Ascending aorta (tissue), 2 donors: ENCODE measurements around the gene NCOA1. TPM values are rescaled to one million over a fixed set of nuclear protein-coding genes. Genes with fewer than 3 reads are reported as not detected.
"Not testable (repeated sequence)": the region's sequence is repeated elsewhere in the genome, so short reads cannot be mapped to it uniquely, and the experiment has no call there.

Experiments
- DNase-seq, 2 donors: peaks; one replicate each; pipeline ENCODE4 v3.0.0-alpha.2; 2019; ENCODE audit warnings: low spot score in 2 of 2
- H3K27ac ChIP-seq, 2 donors: fragments of 200-600 bp; sonication (generic); one replicate each; pipeline ENCODE4 v1.5.1; 2016 to 2017; ENCODE audit warnings: mild to moderate bottlenecking in 1 of 2
- H3K27me3 ChIP-seq: fragments of 200-600 bp; sonication (generic); one replicate; pipeline ENCODE4 v1.5.1; 2017
- H3K36me3 ChIP-seq, 2 donors: fragments of 200-600 bp; sonication (generic); one replicate each; pipeline ENCODE4 v1.5.1; 2016
- H3K4me1 ChIP-seq, 2 donors: fragments of 200-600 bp; sonication (generic); one replicate each; pipeline ENCODE4 v1.5.1; 2016 to 2017; ENCODE audit warnings: mild to moderate bottlenecking in 1 of 2
- H3K4me3 ChIP-seq, 2 donors: fragments of 200-600 bp; sonication (generic); one replicate each; pipeline ENCODE4 v1.5.1; 2016 to 2017; ENCODE audit warnings: mild to moderate bottlenecking in 1 of 2
- H3K9me3 ChIP-seq, 2 donors: fragments of 200-600 bp; sonication (generic); one replicate each; pipeline ENCODE4 v1.5.1; 2016
- intact Hi-C: fragments of 100-400 bp; cut with DNase I; formaldehyde crosslinking; loops from one replicate; pipeline ENCODE4 v1.15.1; 2023
- total RNA-seq: library from RNA; depleted of rRNA; stranded (reverse); fragments of >200 nt; gene quantifications from one replicate; pipeline ENCODE4 v1.1.0, GENCODE V29; 2016
- TF ChIP-seq, protein P1 (sequence below), 3 experiments: fragments of 200-600 bp in 2 of 3; fragments of 450-650 bp in 1 of 3; sonication (generic) in 2 of 3; IDR thresholded peaks; one replicate each; pipeline ENCODE4 v1.5.1; 2016 to 2019; ENCODE audit warnings: antibody characterized with exemption in 3 of 3, mild to moderate bottlenecking in 1 of 3, moderate library complexity in 1 of 3

Gene NCOA1
- total RNA-seq, 1 donor from 2014 or later, result 19.3 TPM

DNA sequence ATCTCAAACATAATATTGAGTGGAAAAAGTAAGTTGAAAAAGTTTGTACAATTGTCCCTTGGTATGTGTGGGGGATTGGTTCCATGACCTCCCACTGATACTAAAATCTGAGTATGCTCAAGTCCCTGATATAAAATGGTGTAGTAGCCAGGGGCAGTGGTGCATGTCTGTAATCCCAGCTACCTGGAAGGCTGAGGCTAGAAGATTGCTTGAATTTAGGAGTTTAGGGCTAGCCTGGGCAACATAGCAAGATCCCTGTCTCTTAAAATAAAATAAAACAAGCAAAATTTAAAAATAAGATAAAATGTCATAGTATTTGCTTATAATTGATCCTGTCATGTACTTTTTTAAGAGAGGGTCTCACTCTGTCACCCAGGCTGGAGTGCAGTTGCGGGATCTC, 180.2 kb downstream of the NCOA1 start:
- Histone ChIP-seq H3K27ac (no peak overlapping the region), H3K4me3 (no peak overlapping the region), H3K27me3 (no peaks in the 10 kb centered on the region), H3K9me3 (no peaks in the 10 kb centered on the region), H3K36me3 (peaks cover 3 to 13% of the 10 kb centered on the region in 2 donors), H3K4me1 (no peaks in the 10 kb centered on the region)
- TF ChIP-seq, protein P1, sequence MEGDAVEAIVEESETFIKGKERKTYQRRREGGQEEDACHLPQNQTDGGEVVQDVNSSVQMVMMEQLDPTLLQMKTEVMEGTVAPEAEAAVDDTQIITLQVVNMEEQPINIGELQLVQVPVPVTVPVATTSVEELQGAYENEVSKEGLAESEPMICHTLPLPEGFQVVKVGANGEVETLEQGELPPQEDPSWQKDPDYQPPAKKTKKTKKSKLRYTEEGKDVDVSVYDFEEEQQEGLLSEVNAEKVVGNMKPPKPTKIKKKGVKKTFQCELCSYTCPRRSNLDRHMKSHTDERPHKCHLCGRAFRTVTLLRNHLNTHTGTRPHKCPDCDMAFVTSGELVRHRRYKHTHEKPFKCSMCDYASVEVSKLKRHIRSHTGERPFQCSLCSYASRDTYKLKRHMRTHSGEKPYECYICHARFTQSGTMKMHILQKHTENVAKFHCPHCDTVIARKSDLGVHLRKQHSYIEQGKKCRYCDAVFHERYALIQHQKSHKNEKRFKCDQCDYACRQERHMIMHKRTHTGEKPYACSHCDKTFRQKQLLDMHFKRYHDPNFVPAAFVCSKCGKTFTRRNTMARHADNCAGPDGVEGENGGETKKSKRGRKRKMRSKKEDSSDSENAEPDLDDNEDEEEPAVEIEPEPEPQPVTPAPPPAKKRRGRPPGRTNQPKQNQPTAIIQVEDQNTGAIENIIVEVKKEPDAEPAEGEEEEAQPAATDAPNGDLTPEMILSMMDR (IDR thresholded peaks at IDR 0.05), result no peak
- intact Hi-C loops, result no loop called here
- no peak for DNase-seq

GRCh38 chr2:24672589-24672988, 181.5 kb downstream of the NCOA1 start:
- intact Hi-C loops, result no loop called here
- no peak overlapping the region for H3K27ac ChIP-seq
- H3K4me1 ChIP-seq, result no peaks in the 10 kb centered on the region
- H3K36me3 ChIP-seq, result peaks cover 3 to 19% of the 10 kb centered on the region in 2 donors
- H3K9me3 ChIP-seq, result no peaks in the 10 kb centered on the region
- TF ChIP-seq, protein P1 (IDR thresholded peaks at IDR 0.05), result no peak
- no peak for DNase-seq
- no peaks in the 10 kb centered on the region for H3K27me3 ChIP-seq
- H3K4me3 ChIP-seq, result no peak overlapping the region

DNA sequence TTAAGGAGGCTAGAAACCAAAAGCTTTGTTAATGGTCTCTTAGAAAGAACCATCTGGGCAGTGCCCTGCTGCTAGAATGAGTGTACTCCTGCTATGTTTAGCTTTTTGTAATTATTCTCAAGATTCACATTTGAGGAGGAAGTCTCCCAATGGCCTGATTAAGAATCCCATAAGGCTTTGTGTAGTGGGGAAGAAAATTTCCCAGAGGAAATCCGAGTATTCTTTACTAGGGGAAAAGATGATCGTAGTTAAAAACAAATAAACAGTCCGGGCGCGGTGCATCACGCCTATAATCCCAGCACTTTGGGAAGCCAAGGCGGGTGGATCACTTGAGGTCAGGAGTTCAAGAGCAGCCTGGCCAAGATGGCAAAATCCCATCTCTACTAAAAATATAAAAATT, 184.3 kb downstream of the NCOA1 start:
- no peak for DNase-seq
- TF ChIP-seq, protein P1 (IDR thresholded peaks at IDR 0.05), result no peak
- H3K9me3 ChIP-seq, result no peaks in the 10 kb centered on the region

GRCh38 chr2:24676493-24676892, 185.4 kb downstream of the NCOA1 start:
- Histone ChIP-seq H3K4me3 (no peak overlapping the region), H3K9me3 (no peaks in the 10 kb centered on the region), H3K36me3 (peaks cover 0 to 15% of the 10 kb centered on the region in 2 donors), H3K4me1 (no peaks in the 10 kb centered on the region), H3K27me3 (no peaks in the 10 kb centered on the region), H3K27ac (no peak overlapping the region)
- TF ChIP-seq, protein P1 (IDR thresholded peaks at IDR 0.05), result no peak
- intact Hi-C loops, result no loop called here
- DNase-seq, result no peak

More for the DNA sequence above, 184.3 kb downstream of the NCOA1 start:
- Histone ChIP-seq H3K4me3 (no peak overlapping the region), H3K27ac (no peak overlapping the region), H3K36me3 (peaks cover 0 to 15% of the 10 kb centered on the region in 2 donors), H3K4me1 (no peaks in the 10 kb centered on the region), H3K27me3 (no peaks in the 10 kb centered on the region)
- intact Hi-C loops, result no loop called here

- H3K27me3 ChIP-seq, DNase-seq, H3K27ac ChIP-seq, H3K9me3 ChIP-seq, H3K4me1 ChIP-seq, H3K4me3 ChIP-seq, intact Hi-C loops: not testable (repeated sequence)
- peaks cover 0 to 15% of the 10 kb centered on the region in 2 donors for H3K36me3 ChIP-seq
Measured at GRCh38 chr2:24678066-24678465, 187.0 kb downstream of the NCOA1 start.

GRCh38 chr2:24680196-24680595, 189.1 kb downstream of the NCOA1 start:
- DNase-seq, result no peak
- Histone ChIP-seq H3K9me3 (no peaks in the 10 kb centered on the region), H3K27me3 (no peaks in the 10 kb centered on the region), H3K27ac (no peak overlapping the region), H3K36me3 (peaks cover 0 to 15% of the 10 kb centered on the region in 2 donors), H3K4me3 (no peak overlapping the region), H3K4me1 (no peaks in the 10 kb centered on the region)
- TF ChIP-seq, protein P1 (IDR thresholded peaks at IDR 0.05), result no peak
- intact Hi-C loops, result no loop called here
